Smooth muscle cell (in vitro differentiated cells): ENCODE data around the gene OR51T1. TPM values are rescaled to one million over a fixed set of nuclear protein-coding genes. Genes with fewer than 3 reads are reported as not detected.

Experiments
- DNase-seq: peaks from one replicate; lab custom pipeline; 2025; ENCODE audit not compliant: unreplicated experiment; lab: John Stamatoyannopoulos, UW
- H2AFZ ChIP-seq: fragments of 200-600 bp; sonication (generic); 2 replicates; pipeline ENCODE4 v1.6.0; 2016; ENCODE audit warnings: antibody characterized with exemption, low read depth, mild to moderate bottlenecking
- H3F3A ChIP-seq: fragments of 200-600 bp; sonication (generic); 2 replicates; pipeline ENCODE4 v1.6.0; 2017; ENCODE audit warnings: antibody characterized with exemption, low read depth
- H3K27ac ChIP-seq: fragments of 200-600 bp; sonication (generic); 2 replicates; pipeline ENCODE4 v1.5.1; 2016; ENCODE audit warnings: low read depth, mild to moderate bottlenecking
- H3K27me3 ChIP-seq: fragments of 200-600 bp; sonication (generic); 2 replicates; pipeline ENCODE4 v1.6.1; 2016; ENCODE audit warnings: low read depth, mild to moderate bottlenecking
- H3K36me3 ChIP-seq: fragments of 200-600 bp; sonication (generic); 2 replicates; pipeline ENCODE4 v1.5.1; 2016; ENCODE audit warnings: low read depth
- H3K4me1 ChIP-seq: fragments of 200-600 bp; sonication (generic); 2 replicates; pipeline ENCODE4 v1.5.1; 2016; ENCODE audit warnings: low read depth
- H3K4me2 ChIP-seq: fragments of 200-600 bp; sonication (generic); 2 replicates; pipeline ENCODE4 v1.6.0; 2016; ENCODE audit warnings: mild to moderate bottlenecking
- H3K4me3 ChIP-seq: fragments of 200-600 bp; sonication (generic); 2 replicates; pipeline ENCODE4 v1.5.1; 2016; ENCODE audit warnings: mild to moderate bottlenecking
- H3K79me2 ChIP-seq: fragments of 200-600 bp; sonication (generic); 2 replicates; pipeline ENCODE4 v1.6.0; 2016; ENCODE audit warnings: low read depth, mild to moderate bottlenecking
- H3K9ac ChIP-seq: fragments of 200-600 bp; sonication (generic); 2 replicates; pipeline ENCODE4 v1.6.0; 2016; ENCODE audit warnings: low read depth
- H3K9me3 ChIP-seq: fragments of 200-600 bp; sonication (generic); replicated peaks from 2 replicates; pipeline ENCODE4 v1.5.1; 2016; ENCODE audit warnings: low read depth
- H4K20me1 ChIP-seq: fragments of 200-600 bp; sonication (generic); 2 replicates; pipeline ENCODE4 v1.6.0; 2016; ENCODE audit warnings: low read depth
- CTCF ChIP-seq: fragments of 200-600 bp; sonication (generic); IDR thresholded peaks from 2 replicates; pipeline ENCODE4 v1.5.1; 2017; ENCODE audit warnings: borderline replicate concordance, mild to moderate bottlenecking, antibody characterized with exemption; ENCODE audit not compliant: insufficient read depth, poor library complexity, severe bottlenecking
- WGBS: methylation state at CpG from one replicate; pipeline ENCODE4 v1.1.7; 2016; ENCODE audit warnings: low lambda C conversion rate; 5-methylcytosine and 5-hydroxymethylcytosine counted together
- polyA plus RNA-seq: library from polyadenylated mRNA; unstranded; fragments of >200 nt; fragmentation: Nextera tagmentation; extraction: Ambion mirVana; gene quantifications from 2 replicates; pipeline ENCODE4 v1.2.1, GENCODE V29; 2016
- total RNA-seq: library from RNA; depleted of rRNA; stranded (reverse); fragments of >200 nt; gene quantifications from 2 replicates; pipeline ENCODE4 v1.2.3, GENCODE V29; 2014

The OR51T1 gene
- total and polyA plus RNA-seq, 2 experiments from 2014 or later = not detected

- DNase-seq = no peak
- Histone ChIP-seq H3K27ac (no peak overlapping the region), H3K9me3 (no peaks in the 10 kb centered on the region), H3K4me2 (no peak overlapping the region), H4K20me1 (no peaks in the 10 kb centered on the region), H3K9ac (no peak overlapping the region), H2AFZ (no peak overlapping the region), H3K36me3 (no peaks in the 10 kb centered on the region), H3K27me3 (no peaks in the 10 kb centered on the region), H3K4me3 (no peak overlapping the region), H3F3A (no peaks in the 10 kb centered on the region), H3K4me1 (no peaks in the 10 kb centered on the region), H3K79me2 (no peaks in the 10 kb centered on the region)
- no peak for TF ChIP-seq CTCF
- 82% methylated on average over 1 of the region's 1 CpG for WGBS
Observed at GRCh38 chr11:4865855-4866254, 15.8 kb upstream of the OR51T1 start.

- H3K9ac ChIP-seq = no peak overlapping the region
- no peak overlapping the region for H3K27ac ChIP-seq
- no peak overlapping the region for H2AFZ ChIP-seq
- no peak overlapping the region for H3K4me2 ChIP-seq
- H3K27me3 ChIP-seq = no peaks in the 10 kb centered on the region
- no peak for TF ChIP-seq CTCF
- H3K79me2 ChIP-seq = no peaks in the 10 kb centered on the region
- H3K36me3 ChIP-seq = no peaks in the 10 kb centered on the region
- H4K20me1 ChIP-seq = no peaks in the 10 kb centered on the region
- H3F3A ChIP-seq = no peaks in the 10 kb centered on the region
- WGBS = 94% methylated on average over 4 of the region's 4 CpGs
- H3K4me3 ChIP-seq = no peak overlapping the region
- H3K4me1 ChIP-seq = no peaks in the 10 kb centered on the region
- H3K9me3 ChIP-seq = no peaks in the 10 kb centered on the region
- no peak for DNase-seq
Observed at GRCh38 chr11:4881188-4881587, 512 bp upstream of the OR51T1 start.

- TF ChIP-seq CTCF = no peak
- H3K4me2 ChIP-seq = no peak overlapping the region
Observed at GRCh38 chr11:4882543-4882942, 843 bp downstream of the OR51T1 start.

GRCh38 chr11:4884361-4884760 is 2.7 kb downstream of the OR51T1 start:
- DNase-seq = no peak
- 89% methylated on average over 3 of the region's 3 CpGs for WGBS
- H3K79me2 ChIP-seq = no peaks in the 10 kb centered on the region
- H3F3A ChIP-seq = no peaks in the 10 kb centered on the region
- no peak overlapping the region for H2AFZ ChIP-seq
- H3K36me3 ChIP-seq = no peaks in the 10 kb centered on the region
- H3K9me3 ChIP-seq = no peaks in the 10 kb centered on the region
- H3K27me3 ChIP-seq = no peaks in the 10 kb centered on the region
- TF ChIP-seq CTCF = no peak
- H4K20me1 ChIP-seq = no peaks in the 10 kb centered on the region
- H3K4me1 ChIP-seq = no peaks in the 10 kb centered on the region
- H3K4me2 ChIP-seq = no peak overlapping the region
- no peak overlapping the region for H3K27ac ChIP-seq
- no peak overlapping the region for H3K9ac ChIP-seq
- no peak overlapping the region for H3K4me3 ChIP-seq

More at GRCh38 chr11:4882543-4882942, 843 bp downstream of the OR51T1 start:
- no peaks in the 10 kb centered on the region for H3F3A ChIP-seq
- no peaks in the 10 kb centered on the region for H4K20me1 ChIP-seq
- no peaks in the 10 kb centered on the region for H3K9me3 ChIP-seq
- DNase-seq = no peak
- H3K4me3 ChIP-seq = no peak overlapping the region
- no peaks in the 10 kb centered on the region for H3K4me1 ChIP-seq
- no peaks in the 10 kb centered on the region for H3K36me3 ChIP-seq
- no peak overlapping the region for H3K9ac ChIP-seq
- H3K79me2 ChIP-seq = no peaks in the 10 kb centered on the region
- H3K27ac ChIP-seq = no peak overlapping the region
- 91% methylated on average over 5 of the region's 5 CpGs for WGBS
- no peaks in the 10 kb centered on the region for H3K27me3 ChIP-seq
- H2AFZ ChIP-seq = no peak overlapping the region
